ENCODE results near the gene MOB3A.
A peak's percentile ranks its signal among the peaks of the same experiment; 100 is the strongest.

MOB3A gene

DNA sequence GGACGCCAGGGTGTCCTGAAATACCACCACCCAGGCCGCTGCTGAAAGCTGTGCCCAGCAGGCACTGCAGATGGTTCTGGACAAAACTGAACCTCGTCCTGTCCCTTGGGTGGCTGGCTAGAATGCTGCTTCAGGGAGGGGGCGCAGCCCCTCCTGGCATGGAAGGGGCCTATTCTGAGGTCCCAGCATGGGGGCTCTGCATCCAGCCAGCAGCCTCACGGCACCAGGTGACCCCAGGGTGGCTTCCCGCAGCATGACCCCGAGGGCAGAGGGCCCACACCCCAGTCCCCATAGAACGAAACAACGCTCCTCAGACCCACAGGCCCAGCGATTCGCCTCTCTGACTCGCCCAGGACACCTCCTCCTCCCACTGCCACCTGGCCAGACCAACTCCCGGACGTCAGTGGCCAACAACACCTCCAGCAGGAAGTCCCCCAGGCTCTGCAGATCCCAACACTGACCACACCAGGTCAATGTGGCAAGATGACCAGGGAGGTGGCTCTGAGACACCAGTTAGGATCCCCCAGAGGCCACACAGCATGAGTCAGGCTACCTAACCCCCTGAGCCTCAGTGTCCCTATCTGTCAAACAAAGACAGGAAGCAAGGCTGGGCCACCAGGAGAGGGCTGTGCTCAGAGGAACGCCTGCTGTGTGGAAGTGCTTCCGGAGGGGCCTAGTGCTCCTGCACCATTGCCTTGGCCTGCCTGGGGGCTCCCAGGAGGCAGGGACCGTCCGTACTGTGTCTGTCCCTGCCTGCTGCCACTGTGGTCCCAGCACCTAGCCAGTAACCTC, 51.2 kb downstream of the MOB3A start:
- H4K8ac ChIP-seq (ENCODE audit: low read length), result no peak overlapping the region
- peak overlapping the region in 1 of 2 experiments; percentile 21 for H3K4ac ChIP-seq (ENCODE audit: low read depth in 1 of 2, low read length in 2 of 2)
- no peak overlapping the region for H2BK5ac ChIP-seq (ENCODE audit: low read depth, low read length, poor library complexity, severe bottlenecking)
- no peak overlapping the region for H2BK120ac ChIP-seq (ENCODE audit: low read depth, low read length)
- H3K4me2 ChIP-seq (ENCODE audit: low read length, poor library complexity, severe bottlenecking), result no peak overlapping the region
- H2AK5ac ChIP-seq (ENCODE audit: low read length, severe bottlenecking), result no peak overlapping the region
- H3K4me3 ChIP-seq (ENCODE audit: insufficient read depth in 1 of 2, low read depth in 1 of 2, low read length in 2 of 2), result no peak overlapping the region
- H3K9me3 ChIP-seq (ENCODE audit: control insufficient read depth, low read length), result no peaks in the 10 kb centered on the region
- 94% methylated on average over 18 of the region's 18 CpGs for WGBS
- H4K91ac ChIP-seq (ENCODE audit: low read length), result peak overlapping the region; percentile 16
- H2BK15ac ChIP-seq (ENCODE audit: low read depth, poor library complexity, severe bottlenecking), result no peak overlapping the region
- H3K18ac ChIP-seq (ENCODE audit: low read depth in 1 of 2, low read length in 2 of 2), result no peak overlapping the region
- no peak overlapping the region for H3K23ac ChIP-seq (ENCODE audit: low read length in 2 of 2)
- no peak for DNase-seq
- no peak overlapping the region for H3K14ac ChIP-seq (ENCODE audit: low read length in 2 of 2)
- no peak overlapping the region for H2AFZ ChIP-seq (ENCODE audit: low read depth, low read length)
- H3K79me1 ChIP-seq (replicated peaks; ENCODE audit: low read length, poor library complexity, severe bottlenecking), result peaks cover 50% of the 10 kb centered on the region
- no peaks in the 10 kb centered on the region for H3K27me3 ChIP-seq (ENCODE audit: control insufficient read depth in 1 of 2, insufficient read depth in 1 of 2, low read length in 2 of 2)
- peaks cover 70 to 91% of the 10 kb centered on the region in 2 experiments for H3K36me3 ChIP-seq (ENCODE audit: control insufficient read depth in 1 of 2, insufficient read depth in 2 of 2, low read depth in 1 of 2, low read length in 2 of 2)
- H3K9ac ChIP-seq (ENCODE audit: low read length), result no peak overlapping the region
- peaks cover 80% of the 10 kb centered on the region for H3K4me1 ChIP-seq (ENCODE audit: control insufficient read depth, insufficient read depth, low read depth, low read length)
- H3K27ac ChIP-seq (ENCODE audit: low read length, poor library complexity, severe bottlenecking), result no peak overlapping the region
- no peak overlapping the region for H2BK12ac ChIP-seq (ENCODE audit: low read length in 2 of 2)

DNA sequence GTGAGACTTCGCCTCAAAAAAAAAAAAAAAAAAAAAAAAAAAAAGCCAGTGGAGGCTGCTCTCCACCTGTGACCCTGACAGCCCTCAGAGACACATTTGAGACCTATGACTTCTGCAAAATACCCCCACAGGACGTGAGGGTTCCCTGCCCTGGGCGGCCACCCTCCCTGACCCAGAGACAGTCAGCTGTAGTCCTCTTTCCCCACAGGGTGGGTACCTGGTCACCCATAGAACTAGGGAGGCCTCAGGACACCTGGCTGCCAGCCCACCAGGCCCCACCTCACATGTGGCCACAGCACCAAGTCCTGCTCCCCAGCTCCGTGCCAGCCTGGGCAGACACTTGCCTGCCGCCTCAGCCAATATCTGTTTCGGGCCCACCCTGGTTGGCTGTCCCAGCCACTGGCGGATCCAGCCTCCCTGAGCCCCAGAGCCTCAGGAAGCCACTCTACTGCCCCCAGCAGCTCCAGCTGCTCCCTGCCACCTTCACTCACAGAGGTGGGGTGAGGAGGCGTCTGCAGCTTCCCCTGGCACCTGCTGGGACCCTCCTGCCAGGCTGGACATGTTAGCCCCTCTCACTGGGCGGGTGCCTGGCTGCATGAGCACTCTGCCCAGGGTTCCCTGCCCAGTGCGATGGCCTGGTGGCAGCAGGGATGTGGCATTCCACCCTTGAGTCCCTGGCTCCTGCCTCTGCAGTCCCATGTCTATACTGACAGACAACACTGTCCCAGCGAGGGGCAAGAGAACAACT, 52.0 kb downstream of the MOB3A start:
- Histone ChIP-seq H2BK5ac (ENCODE audit: low read depth, low read length, poor library complexity, severe bottlenecking) (no peak overlapping the region), H4K91ac (ENCODE audit: low read length) (peak overlapping the region; percentile 16), H3K4ac (ENCODE audit: low read depth in 1 of 2, low read length in 2 of 2) (no peak overlapping the region), H2BK12ac (ENCODE audit: low read length in 2 of 2) (no peak overlapping the region), H3K23ac (ENCODE audit: low read length in 2 of 2) (no peak overlapping the region), H3K27ac (ENCODE audit: low read length, poor library complexity, severe bottlenecking) (no peak overlapping the region), H3K9ac (ENCODE audit: low read length) (no peak overlapping the region), H2BK120ac (ENCODE audit: low read depth, low read length) (no peak overlapping the region), H4K8ac (ENCODE audit: low read length) (peak overlapping the region; percentile 31), H3K14ac (ENCODE audit: low read length in 2 of 2) (no peak overlapping the region), H3K4me3 (ENCODE audit: insufficient read depth in 1 of 2, low read depth in 1 of 2, low read length in 2 of 2) (no peak overlapping the region), H3K9me3 (ENCODE audit: control insufficient read depth, low read length) (no peaks in the 10 kb centered on the region), H2AFZ (ENCODE audit: low read depth, low read length) (no peak overlapping the region), H3K4me1 (ENCODE audit: control insufficient read depth, insufficient read depth, low read depth, low read length) (peaks cover 75% of the 10 kb centered on the region), H3K18ac (ENCODE audit: low read depth in 1 of 2, low read length in 2 of 2) (no peak overlapping the region), H3K4me2 (ENCODE audit: low read length, poor library complexity, severe bottlenecking) (no peak overlapping the region), H3K36me3 (ENCODE audit: control insufficient read depth in 1 of 2, insufficient read depth in 2 of 2, low read depth in 1 of 2, low read length in 2 of 2) (peaks cover 75 to 96% of the 10 kb centered on the region in 2 experiments), H2AK5ac (ENCODE audit: low read length, severe bottlenecking) (no peak overlapping the region), H2BK15ac (ENCODE audit: low read depth, poor library complexity, severe bottlenecking) (no peak overlapping the region), H3K27me3 (ENCODE audit: control insufficient read depth in 1 of 2, insufficient read depth in 1 of 2, low read length in 2 of 2) (no peaks in the 10 kb centered on the region), H3K79me1 (replicated peaks; ENCODE audit: low read length, poor library complexity, severe bottlenecking) (peaks cover 50% of the 10 kb centered on the region)
- 94% methylated on average over 11 of the region's 11 CpGs for WGBS
- no peak for DNase-seq

DNA sequence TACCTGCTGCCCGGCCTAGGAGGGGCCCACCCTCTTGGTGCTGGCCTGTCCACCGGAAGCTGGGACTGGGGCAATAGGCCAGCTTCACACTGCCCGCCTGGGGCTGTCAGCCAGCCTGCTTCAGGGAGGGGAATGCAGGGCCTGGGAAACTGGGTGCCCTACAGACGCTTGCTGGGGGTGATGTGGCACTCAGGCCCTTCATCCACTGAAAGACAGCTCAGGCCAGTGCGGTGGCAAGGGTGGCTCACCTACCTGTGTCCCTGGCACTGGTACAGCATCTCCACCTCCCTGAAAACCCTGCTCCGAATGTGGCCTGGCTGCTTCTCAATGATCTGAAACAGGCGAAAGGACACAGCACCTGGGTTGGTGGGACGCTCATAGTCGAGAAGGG, 52.9 kb downstream of the MOB3A start:
- Histone ChIP-seq H3K4ac (ENCODE audit: low read depth in 1 of 2, low read length in 2 of 2) (peak overlapping the region in 1 of 2 experiments; percentile 10), H3K79me1 (replicated peaks; ENCODE audit: low read length, poor library complexity, severe bottlenecking) (peaks cover 50% of the 10 kb centered on the region), H2BK12ac (ENCODE audit: low read length in 2 of 2) (no peak overlapping the region), H2AK5ac (ENCODE audit: low read length, severe bottlenecking) (peak overlapping the region; percentile 36), H2AFZ (ENCODE audit: low read depth, low read length) (no peak overlapping the region), H3K14ac (ENCODE audit: low read length in 2 of 2) (no peak overlapping the region), H2BK15ac (ENCODE audit: low read depth, poor library complexity, severe bottlenecking) (peak overlapping the region; percentile 78), H4K8ac (ENCODE audit: low read length) (peak overlapping the region; percentile 33), H3K18ac (ENCODE audit: low read depth in 1 of 2, low read length in 2 of 2) (no peak overlapping the region), H2BK5ac (ENCODE audit: low read depth, low read length, poor library complexity, severe bottlenecking) (no peak overlapping the region), H3K36me3 (ENCODE audit: control insufficient read depth in 1 of 2, insufficient read depth in 2 of 2, low read depth in 1 of 2, low read length in 2 of 2) (peaks cover 78 to 96% of the 10 kb centered on the region in 2 experiments), H3K4me1 (ENCODE audit: control insufficient read depth, insufficient read depth, low read depth, low read length) (peaks cover 66% of the 10 kb centered on the region), H4K91ac (ENCODE audit: low read length) (no peak overlapping the region), H3K9ac (ENCODE audit: low read length) (no peak overlapping the region), H3K27me3 (ENCODE audit: control insufficient read depth in 1 of 2, insufficient read depth in 1 of 2, low read length in 2 of 2) (no peaks in the 10 kb centered on the region), H3K4me2 (ENCODE audit: low read length, poor library complexity, severe bottlenecking) (no peak overlapping the region), H3K9me3 (ENCODE audit: control insufficient read depth, low read length) (no peaks in the 10 kb centered on the region), H2BK120ac (ENCODE audit: low read depth, low read length) (no peak overlapping the region), H3K23ac (ENCODE audit: low read length in 2 of 2) (no peak overlapping the region), H3K27ac (ENCODE audit: low read length, poor library complexity, severe bottlenecking) (no peak overlapping the region), H3K4me3 (ENCODE audit: insufficient read depth in 1 of 2, low read depth in 1 of 2, low read length in 2 of 2) (no peak overlapping the region)
- WGBS, result 93% methylated on average over 9 of the region's 9 CpGs
- no peak for DNase-seq

All from mesenchymal stem cell (in vitro differentiated cells and primary cell).